PC-9 (cell line): Measurements from ENCODE around the gene SDE2.

ENCODE experiments used
- CTCF ChIP-seq: fragments of 200-600 bp; sonication (generic); conservative IDR thresholded peaks from 2 replicates; pipeline ENCODE4 v1.6.1; 2017; ENCODE audit warnings: mixed run types, antibody characterized with exemption, mild to moderate bottlenecking, moderate library complexity
- EZH2 ChIP-seq: fragments of 200-600 bp; sonication (generic); IDR thresholded peaks from 2 replicates; pipeline ENCODE4 v1.8.0; 2017; ENCODE audit warnings: antibody characterized with exemption, low read depth

- TF ChIP-seq EZH2: no peak
- no peak for TF ChIP-seq CTCF
Observed at GRCh38 chr1:226027538-226028217, 28.5 kb upstream of the SDE2 start.
